Measurements from ENCODE around the gene KIAA1671. TPM values are rescaled to one million over a fixed set of nuclear protein-coding genes. Genes with fewer than 3 reads are reported as not detected.

Gene KIAA1671
- total RNA-seq, 6 experiments from 2014 or later, result 1.3 to 5.0 (median 1.6) TPM

DNA sequence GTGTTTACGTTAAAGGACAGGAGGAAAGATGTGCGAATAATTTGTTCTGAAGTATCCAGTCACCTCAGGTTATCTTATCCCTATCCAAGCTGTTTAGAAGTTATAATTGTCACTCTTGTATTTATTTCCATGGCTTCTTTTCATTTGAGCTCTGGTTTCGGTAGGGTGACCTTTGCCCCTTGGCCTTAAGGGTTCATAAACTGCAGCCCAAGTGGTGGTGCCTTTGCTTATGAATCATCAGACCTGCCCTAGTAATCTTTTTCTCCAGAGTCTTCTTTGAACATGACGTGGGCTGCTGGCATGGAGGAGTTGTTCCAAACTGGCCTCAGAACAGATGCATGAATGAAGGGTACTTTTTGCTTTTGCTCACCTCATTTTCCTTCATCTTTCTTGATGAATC, 240.6 kb downstream of the KIAA1671 start:
- Mint-ChIP-seq H3K4me3 (no peak overlapping the region), H3K9me3 (peaks cover 23% of the 10 kb centered on the region), H3K36me3 (ENCODE audit: low read depth) (no peaks in the 10 kb centered on the region; the same call in 1 of the 2 replicates)

DNA sequence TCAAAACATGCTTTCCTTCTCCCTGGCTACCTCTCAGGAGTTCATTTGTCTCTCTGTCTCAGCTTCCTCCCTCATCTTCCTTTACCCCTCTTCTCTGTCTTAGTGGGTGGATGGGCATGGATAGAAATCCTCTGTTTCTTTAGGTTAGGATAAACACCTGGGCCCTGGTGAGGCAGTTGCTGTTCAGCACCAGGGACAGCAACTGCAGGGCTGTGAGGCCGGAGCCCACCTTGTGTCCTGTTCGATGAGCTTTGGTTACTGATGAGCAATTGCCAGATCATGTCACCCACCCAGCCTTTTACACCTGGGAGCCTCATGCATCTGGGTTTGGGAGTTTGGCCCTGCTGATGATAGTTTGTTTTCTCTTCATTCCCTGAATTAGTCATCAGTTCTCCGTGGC, 241.0 kb downstream of the KIAA1671 start:
- no peak overlapping the region for H3K27ac Mint-ChIP-seq
- TF ChIP-seq, protein P1, sequence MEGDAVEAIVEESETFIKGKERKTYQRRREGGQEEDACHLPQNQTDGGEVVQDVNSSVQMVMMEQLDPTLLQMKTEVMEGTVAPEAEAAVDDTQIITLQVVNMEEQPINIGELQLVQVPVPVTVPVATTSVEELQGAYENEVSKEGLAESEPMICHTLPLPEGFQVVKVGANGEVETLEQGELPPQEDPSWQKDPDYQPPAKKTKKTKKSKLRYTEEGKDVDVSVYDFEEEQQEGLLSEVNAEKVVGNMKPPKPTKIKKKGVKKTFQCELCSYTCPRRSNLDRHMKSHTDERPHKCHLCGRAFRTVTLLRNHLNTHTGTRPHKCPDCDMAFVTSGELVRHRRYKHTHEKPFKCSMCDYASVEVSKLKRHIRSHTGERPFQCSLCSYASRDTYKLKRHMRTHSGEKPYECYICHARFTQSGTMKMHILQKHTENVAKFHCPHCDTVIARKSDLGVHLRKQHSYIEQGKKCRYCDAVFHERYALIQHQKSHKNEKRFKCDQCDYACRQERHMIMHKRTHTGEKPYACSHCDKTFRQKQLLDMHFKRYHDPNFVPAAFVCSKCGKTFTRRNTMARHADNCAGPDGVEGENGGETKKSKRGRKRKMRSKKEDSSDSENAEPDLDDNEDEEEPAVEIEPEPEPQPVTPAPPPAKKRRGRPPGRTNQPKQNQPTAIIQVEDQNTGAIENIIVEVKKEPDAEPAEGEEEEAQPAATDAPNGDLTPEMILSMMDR (IDR thresholded peaks at IDR 0.05), result no peak
- no peaks in the 10 kb centered on the region; the same call in 1 of the 2 replicates for H3K36me3 Mint-ChIP-seq (ENCODE audit: low read depth)
- no peaks in the 10 kb centered on the region; the same call in 1 of the 2 replicates for H3K27me3 Mint-ChIP-seq (ENCODE audit: insufficient read depth)
- no peak overlapping the region for H3K4me3 Mint-ChIP-seq
- no peak for DNase-seq
- H3K4me1 Mint-ChIP-seq (ENCODE audit: low read depth), result no peaks in the 10 kb centered on the region
- H3K9me3 Mint-ChIP-seq, result peaks cover 23% of the 10 kb centered on the region

More for the DNA sequence above, 240.6 kb downstream of the KIAA1671 start:
- Mint-ChIP-seq H3K27ac (no peak overlapping the region), H3K27me3 (ENCODE audit: insufficient read depth) (no peaks in the 10 kb centered on the region), H3K4me1 (ENCODE audit: low read depth) (no peaks in the 10 kb centered on the region)
- no peak for DNase-seq
- TF ChIP-seq, protein P1 (IDR thresholded peaks at IDR 0.05), result no peak

DNA sequence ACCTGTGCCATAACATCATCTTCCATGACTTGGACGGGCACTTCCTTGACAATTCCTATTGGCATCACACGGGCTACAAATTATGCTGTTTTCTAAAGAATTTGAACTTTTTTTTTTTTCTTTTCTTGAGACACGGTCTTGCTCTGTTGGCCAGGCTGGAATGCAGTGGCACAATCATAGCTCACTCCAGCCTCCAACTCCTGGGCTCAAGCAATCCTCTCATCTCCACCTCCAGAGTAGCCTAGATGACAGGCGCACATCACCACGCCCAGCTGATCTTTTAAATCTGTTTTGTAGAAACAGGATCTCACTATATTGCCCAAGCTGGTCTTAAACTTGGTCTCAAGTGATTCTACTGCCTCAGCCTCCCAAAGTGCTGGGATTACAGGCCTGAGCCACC, 243.8 kb downstream of the KIAA1671 start:
- H3K4me3 Mint-ChIP-seq, result no peak overlapping the region
- no peak overlapping the region for H3K27ac Mint-ChIP-seq
- no peaks in the 10 kb centered on the region; the same call in 1 of the 2 replicates for H3K36me3 Mint-ChIP-seq (ENCODE audit: low read depth)
- no peaks in the 10 kb centered on the region; the same call in 1 of the 2 replicates for H3K27me3 Mint-ChIP-seq (ENCODE audit: insufficient read depth)
- H3K4me1 Mint-ChIP-seq (ENCODE audit: low read depth), result no peaks in the 10 kb centered on the region
- peaks cover 21% of the 10 kb centered on the region for H3K9me3 Mint-ChIP-seq
- TF ChIP-seq, protein P1 (IDR thresholded peaks at IDR 0.05), result no peak
- DNase-seq, result no peak

DNA sequence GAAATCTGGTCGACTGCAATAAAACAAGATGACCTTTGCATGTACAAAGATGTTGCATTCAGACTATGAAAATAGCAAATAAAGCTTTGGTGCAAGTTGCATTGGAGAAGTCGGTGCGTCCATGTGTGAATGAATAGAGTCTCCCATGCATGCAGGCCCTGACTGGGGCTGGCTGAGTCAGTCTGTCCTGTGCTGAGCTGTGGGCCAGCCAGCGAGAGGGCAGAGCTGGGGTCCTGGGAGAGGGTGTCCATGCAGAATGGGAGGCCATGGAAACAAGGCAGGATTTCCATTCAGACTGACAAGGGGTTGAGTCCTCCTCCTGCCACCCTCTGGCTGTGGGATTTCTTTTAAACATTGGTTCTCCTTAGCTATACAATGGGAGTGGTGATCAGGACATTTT, 244.8 kb downstream of the KIAA1671 start:
- Mint-ChIP-seq H3K9me3 (peaks cover 18% of the 10 kb centered on the region; the same call in 1 of the 2 replicates), H3K36me3 (ENCODE audit: low read depth) (no peaks in the 10 kb centered on the region; the same call in 1 of the 2 replicates), H3K4me3 (no peak overlapping the region), H3K4me1 (ENCODE audit: low read depth) (no peaks in the 10 kb centered on the region), H3K27me3 (ENCODE audit: insufficient read depth) (peaks cover 1% of the 10 kb centered on the region), H3K27ac (no peak overlapping the region)
- TF ChIP-seq, protein P1 (IDR thresholded peaks at IDR 0.05), result no peak
- DNase-seq, result no peak

DNA sequence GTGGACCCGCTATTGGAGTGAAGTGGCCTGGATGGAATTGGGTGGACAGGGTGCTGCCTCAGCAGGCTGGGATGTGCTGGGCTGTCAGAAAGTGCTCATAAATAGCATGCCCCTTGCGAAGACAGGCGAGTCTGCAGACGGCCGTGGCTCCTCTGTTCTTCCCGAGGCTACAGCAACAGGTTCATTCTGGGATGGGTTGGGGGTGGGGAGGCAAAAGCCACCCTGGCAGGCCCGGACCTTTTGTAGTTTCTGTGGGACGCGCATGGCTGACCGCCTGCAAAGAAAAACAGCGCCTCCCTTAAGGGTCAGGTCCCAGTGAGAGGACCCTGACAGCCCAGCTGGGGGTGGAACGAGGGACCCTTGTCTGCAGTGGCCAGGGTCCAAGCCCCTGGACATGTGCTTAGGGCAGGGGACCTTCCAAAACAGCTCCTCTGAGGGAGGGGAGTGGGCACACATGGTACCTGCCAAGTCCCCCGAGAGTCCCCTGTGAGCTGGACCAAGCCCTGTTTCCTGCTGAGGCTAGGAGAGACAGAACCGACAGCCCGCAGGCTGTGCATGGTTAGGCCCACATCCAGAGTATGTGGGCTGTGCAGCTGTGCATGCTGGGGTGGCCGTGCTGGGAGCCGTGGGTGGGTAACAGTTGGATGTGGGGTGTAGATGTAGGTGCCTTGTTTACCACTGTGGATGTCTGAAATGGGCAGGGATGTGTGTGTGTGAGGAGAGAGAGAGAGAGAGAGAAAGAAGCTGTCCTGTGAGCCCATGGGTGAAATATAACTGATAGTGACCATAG, 247.4 kb downstream of the KIAA1671 start, which contains the start of gene CRYBB3:
TSS of gene CRYBB3 (plus strand) at position 128 of the 790 bp plus-strand sequence. CDS start 1,539 bp downstream, outside the sequence.
- Mint-ChIP-seq H3K4me3 (no peak within 1 kb of the TSS), H3K4me1 (ENCODE audit: low read depth) (no peaks in the 10 kb centered on the region), H3K27me3 (ENCODE audit: insufficient read depth) (peaks cover 1% of the 10 kb centered on the region), H3K36me3 (ENCODE audit: low read depth) (no peaks in the 10 kb centered on the region), H3K9me3 (peaks cover 6% of the 10 kb centered on the region; the same call in 1 of the 2 replicates), H3K27ac (no peak within 1 kb of the TSS)
- TF ChIP-seq, protein P1 (IDR thresholded peaks at IDR 0.05), result no peak
- no peak for DNase-seq

Data from HFFc6 (cell line).